GM13977 (cell line): ENCODE measurements around the gene ADCY6.

ENCODE experiments used
- DNase-seq: peaks from one replicate; pipeline ENCODE4 v3.0.0; 2012; ENCODE audit warnings: low spot score
- in situ Hi-C: fragments of 300-500 bp; cut with MboI; formaldehyde crosslinking; loops from one replicate; pipeline ENCODE4 v1.12.0; 2022; ENCODE audit warnings: low sequenced_read_pairs, low pct_unique_long_range_greater_than_20kb, mixed read lengths, inconsistent platforms; ENCODE audit not compliant: unreplicated experiment
- TF ChIP-seq, protein P1 (sequence below): IDR thresholded peaks from 2 replicates; pipeline ENCODE4 v1.5.1; 2012; ENCODE audit warnings: mild to moderate bottlenecking, control low read depth; ENCODE audit not compliant: insufficient read depth; ENCODE audit errors: extremely low read depth, missing control alignments

The ADCY6 gene

DNA sequence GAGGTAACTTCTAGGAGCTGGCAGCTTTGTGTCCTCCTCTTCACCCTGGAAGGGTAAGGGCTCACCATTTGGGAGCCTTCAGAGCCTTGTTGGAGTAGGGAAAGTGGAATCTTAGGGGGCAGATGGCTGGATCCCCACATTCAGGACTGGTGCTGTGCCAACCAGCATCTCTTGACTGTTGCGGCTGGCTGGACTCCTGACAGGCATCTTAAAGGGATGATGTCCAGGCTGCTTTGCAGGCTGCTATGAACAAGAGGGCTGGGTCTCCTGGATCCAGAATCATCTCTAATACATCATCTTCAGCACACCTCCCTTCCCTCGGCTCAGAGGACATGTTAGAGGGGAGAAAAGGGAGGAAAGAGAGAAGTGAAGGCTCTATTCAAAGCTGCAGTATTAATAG lies 33.8 kb upstream of the ADCY6 start:
- in situ Hi-C loops: no loop called here
- DNase-seq: no peak

DNA sequence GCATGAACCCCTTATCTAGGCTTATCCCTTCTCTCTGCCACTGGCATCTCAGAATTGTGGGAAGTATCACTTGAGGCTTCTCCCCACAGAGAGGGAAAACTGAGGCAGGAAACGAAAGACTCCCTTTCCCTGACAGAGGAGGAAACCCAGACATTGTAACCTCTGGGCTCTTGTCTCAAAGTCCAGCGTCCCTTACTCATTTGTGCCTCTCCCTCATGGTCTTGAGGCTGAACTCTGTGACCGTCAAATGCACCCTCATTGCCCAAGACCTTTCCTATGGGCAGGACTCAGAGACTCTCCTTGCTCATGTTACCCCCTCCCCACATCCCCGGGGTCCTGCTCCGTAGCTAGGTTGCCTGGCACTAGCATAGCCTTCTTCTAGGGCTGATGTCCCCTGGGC lies 33.2 kb upstream of the ADCY6 start:
- in situ Hi-C loops: no loop called here
- TF ChIP-seq, protein P1, sequence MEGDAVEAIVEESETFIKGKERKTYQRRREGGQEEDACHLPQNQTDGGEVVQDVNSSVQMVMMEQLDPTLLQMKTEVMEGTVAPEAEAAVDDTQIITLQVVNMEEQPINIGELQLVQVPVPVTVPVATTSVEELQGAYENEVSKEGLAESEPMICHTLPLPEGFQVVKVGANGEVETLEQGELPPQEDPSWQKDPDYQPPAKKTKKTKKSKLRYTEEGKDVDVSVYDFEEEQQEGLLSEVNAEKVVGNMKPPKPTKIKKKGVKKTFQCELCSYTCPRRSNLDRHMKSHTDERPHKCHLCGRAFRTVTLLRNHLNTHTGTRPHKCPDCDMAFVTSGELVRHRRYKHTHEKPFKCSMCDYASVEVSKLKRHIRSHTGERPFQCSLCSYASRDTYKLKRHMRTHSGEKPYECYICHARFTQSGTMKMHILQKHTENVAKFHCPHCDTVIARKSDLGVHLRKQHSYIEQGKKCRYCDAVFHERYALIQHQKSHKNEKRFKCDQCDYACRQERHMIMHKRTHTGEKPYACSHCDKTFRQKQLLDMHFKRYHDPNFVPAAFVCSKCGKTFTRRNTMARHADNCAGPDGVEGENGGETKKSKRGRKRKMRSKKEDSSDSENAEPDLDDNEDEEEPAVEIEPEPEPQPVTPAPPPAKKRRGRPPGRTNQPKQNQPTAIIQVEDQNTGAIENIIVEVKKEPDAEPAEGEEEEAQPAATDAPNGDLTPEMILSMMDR: no peak
- DNase-seq: no peak

More for the DNA sequence above, 33.8 kb upstream of the ADCY6 start:
- TF ChIP-seq, protein P1: no peak

DNA sequence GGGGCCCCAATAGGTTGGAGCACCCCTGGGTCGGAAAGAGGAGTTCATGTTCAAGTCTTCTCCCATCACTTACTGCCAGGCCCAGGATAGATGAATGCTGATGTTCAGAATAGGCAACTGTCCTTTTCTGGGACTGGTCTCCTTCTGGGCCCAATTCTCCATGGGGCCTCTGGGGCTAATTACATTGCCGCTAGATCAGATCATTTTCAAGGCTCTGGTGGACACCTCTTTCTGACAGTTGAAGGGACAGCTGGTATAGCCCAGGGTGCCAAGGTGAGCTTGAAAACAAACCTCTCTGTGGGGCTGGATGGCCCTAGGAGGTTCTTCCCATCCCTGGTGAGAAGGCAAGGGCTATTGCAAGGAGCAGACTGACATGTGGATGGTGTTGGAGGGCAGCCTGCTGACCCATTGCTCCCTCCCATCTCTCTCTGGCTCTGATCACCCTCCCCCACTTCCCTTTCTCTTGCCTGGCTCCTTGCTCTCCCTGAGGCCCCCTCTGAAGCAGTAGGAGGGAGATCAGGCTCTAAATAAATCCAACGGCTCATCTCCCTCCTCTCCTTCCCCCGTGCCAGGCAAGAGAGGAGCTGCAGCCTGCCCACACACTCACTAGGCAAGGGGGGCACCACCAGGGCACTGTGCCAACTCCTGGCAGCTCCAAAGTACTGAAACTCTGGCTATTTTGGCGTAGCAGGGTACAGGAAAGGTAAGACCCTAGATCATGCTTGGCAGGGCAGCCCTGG lies 31.3 kb upstream of the ADCY6 start:
- TF ChIP-seq, protein P1: no peak
- in situ Hi-C loops: no loop called here
- no peak for DNase-seq

DNA sequence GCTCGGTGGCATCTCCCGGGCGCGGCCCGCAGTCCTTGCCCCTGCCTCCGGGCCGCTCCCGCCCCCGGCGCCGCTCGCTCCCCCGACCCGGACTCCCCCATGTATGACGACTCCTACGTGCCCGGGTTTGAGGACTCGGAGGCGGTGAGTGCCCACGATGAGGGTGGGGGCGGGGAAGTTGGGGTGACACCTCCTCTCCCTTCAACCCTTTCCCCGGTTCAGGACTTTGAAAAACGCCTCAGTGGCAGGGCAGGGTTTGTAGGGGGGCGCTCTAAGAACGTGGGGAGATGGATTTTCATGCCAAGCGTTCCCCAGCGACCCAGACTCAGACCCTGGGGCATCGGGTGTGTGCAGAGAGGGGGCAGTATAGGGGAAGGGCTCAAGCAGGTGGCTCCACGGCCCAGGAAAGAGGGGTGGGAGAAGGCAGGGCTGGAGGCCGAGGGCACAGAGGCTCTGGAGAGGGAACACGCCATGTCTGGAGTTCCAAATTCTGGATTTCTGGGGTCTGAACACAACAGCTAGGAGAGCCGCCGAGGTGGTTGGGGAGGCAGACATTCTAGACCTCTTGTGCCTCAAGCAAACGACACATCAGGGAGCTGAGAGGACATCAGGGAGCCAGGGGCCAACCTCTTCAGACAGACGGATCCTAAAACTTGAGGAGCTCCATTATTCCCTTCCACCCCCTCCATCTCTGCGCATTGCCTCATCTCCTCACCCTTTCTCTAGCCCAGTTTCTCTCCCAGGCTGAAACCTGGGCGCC lies 30.1 kb upstream of the ADCY6 start:
- TF ChIP-seq, protein P1: peak; percentile 60
- DNase-seq: no peak
- in situ Hi-C loops: no loop called here

DNA sequence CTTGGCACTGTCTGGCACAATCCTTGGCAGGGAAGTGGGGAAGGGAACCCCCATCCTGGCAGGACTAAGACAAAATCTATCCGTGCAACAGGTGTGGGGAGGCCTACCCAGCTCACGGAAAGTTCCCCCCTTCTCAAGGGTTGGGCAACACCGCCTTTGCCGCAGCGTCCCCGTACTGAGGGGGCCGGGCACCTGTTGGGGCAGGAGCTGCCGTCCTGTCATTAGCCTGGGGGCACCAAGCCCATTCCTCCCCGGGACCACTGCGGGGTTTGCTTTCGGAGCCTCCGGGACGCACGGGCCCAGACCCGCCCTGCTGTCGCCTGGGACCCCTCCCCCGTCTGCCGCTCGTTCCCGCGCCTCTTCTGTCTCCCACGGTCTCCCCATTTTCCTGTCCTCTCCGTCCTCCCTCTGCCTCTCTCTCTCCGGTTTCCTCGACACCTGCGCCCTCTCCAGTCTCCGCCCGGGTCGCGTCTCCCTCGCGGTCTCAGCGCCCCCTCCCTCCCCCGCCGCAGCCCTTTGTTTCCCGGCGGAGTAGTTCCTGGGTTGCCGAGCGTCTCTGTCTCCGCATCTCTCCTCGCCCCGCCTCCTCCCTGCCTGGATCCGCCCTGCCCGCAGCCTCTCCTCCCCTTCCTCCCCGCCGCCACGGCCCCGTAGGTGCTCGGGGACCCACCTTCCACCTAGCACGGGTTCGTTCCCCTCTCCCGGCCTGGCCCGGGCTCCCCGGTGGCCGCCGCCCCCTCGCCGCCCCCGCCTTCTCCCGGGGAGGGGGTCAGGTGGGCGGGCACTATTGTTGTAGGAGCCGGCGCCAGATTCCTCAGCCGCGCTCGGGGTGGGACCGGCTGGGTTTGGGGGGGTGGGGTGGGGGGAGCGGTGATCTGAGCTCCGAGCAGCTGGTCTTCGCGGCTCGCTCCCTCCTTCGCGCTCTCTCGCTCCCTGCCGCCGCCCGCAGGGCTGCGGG lies 29.3 kb upstream of the ADCY6 start, which contains the start of gene CACNB3:
CACNB3 (plus strand) TSS at position 624 of the 958 bp plus-strand sequence. CDS start 434 bp downstream, outside the sequence.
- TF ChIP-seq, protein P1: no peak
- in situ Hi-C loops: no loop called here
- peak; percentile 85 for DNase-seq
